HG03439 (cell line): Measurements from ENCODE around the gene PTK7.

Experiments
- ATAC-seq: cut with Tn5 transposase; IDR thresholded peaks from one replicate; pipeline ENCODE4 v1.9.1; 2021; ENCODE audit warnings: mild to moderate bottlenecking, moderate library complexity; ENCODE audit not compliant: unreplicated experiment

The PTK7 gene

DNA sequence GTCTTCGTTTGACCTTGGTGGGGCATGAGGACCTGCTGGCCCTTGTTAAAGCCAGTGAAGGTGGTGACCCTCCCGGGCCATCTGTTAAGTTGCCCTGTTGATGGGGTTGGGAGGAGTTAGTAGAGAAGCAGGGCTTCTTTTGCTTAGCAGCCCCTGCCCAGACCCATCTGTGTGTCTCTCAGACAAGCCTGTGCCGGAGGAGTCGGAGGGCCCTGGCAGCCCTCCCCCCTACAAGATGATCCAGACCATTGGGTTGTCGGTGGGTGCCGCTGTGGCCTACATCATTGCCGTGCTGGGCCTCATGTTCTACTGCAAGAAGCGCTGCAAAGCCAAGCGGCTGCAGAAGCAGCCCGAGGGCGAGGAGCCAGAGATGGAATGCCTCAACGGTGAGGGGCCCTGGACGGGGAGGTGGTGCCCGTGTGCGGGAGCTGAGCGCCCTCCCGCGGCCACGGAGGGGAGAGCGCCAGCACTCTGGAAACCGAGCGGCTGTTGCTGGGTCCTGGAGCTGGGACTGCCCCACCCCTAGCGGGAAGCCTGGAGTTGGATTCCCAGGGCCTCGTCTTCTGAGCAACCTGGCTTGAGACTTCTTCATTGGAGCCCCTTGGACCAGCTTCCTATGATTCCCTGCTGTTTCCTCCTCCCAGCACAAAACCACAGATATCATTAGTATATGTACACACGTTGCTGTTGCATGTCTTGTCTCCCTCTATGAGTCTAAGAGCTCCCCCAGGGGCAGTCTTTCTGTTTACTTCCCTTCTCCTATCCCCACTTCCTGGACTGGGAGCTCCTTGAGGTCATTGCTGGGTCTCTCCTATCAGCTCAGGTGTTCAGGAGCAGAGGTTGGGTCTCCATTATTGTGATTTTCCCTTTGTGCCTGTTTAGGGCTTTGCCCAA, 67.4 kb downstream of the PTK7 start:
- ATAC-seq, result peak; percentile 70

DNA sequence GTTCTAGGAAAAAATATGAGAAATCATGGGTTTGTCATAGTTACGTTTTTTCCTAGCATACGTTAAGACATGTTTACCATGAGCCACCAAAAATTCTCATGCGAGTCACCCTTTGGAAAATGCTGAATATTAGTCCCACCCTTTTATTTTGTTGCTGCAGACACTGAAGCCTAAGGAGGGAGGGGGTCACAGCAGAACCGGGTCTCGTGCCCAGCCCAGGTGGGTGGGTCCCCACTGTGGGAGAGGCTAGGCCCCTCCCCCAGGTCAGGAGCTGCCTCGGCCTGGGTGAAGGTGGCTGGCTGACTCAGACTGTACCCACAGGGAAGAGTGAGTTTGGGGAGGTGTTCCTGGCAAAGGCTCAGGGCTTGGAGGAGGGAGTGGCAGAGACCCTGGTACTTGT, 68.8 kb downstream of the PTK7 start:
- ATAC-seq, result no peak

DNA sequence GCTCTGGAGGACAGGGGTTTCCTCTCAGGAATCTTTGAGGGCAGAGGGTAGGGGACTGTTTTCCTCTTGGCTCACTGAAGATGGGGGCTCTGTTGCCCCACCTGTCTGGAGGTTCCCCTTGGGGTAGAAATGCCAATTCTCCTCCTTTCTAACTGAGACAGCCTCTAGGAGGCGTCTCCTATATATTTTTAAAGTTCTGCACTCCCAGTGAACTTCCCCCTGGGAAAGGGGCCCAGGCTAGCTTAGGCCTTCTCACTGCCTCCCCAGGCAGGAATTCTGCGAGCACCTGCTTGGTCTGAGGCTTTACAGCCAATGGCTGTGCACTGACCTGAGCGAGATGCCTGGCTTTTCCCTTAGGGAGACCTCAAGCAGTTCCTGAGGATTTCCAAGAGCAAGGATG, 70.1 kb downstream of the PTK7 start:
- ATAC-seq, result no peak

DNA sequence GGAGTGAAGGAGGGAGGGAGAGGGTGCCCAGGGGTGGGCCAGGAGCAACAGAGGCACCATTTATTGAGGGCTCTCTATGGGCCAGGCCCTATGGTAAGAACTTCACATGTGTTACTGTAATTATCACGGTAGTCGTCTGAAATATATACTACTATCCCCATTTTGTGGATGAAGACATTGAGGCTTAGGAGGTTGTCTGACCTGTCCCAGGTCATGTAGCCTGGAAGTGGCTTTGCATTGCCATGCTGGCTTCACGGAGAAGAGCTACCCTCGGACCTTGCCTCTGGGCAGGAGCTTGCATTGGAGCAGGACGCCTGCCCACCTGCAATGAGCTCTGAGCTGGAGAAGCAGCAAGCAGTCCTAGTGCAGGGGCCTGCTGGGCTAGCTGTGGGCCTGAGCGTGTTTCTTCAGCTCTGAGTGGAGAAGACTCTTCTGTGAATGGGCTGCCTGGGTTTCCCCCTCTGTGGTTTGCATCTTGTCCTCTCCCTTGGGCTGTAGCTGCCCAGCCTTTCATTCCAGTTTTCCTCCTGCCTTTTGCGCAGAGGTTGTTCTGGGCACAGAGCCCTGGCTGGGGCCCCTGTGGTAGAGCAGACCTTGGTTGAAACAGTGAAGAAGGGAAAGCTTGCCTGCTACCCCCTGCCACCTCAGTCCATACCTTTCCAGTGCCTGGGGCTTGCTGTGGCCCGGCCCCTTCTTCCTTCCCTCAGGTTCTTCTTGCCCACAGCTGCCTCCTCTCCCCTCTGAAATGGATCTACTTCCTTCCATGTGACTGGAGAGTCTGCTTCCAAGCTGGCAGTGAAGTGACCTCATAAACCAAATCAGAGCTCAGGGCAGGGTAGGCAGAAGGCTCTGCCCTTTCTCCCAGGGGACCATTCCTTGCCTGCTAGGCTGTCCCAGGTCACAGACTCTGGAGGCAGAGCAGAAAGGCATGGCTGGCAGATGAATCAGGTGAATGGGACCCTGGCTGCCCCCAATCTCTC, 70.9 kb downstream of the PTK7 start:
- ATAC-seq, result no peak

DNA sequence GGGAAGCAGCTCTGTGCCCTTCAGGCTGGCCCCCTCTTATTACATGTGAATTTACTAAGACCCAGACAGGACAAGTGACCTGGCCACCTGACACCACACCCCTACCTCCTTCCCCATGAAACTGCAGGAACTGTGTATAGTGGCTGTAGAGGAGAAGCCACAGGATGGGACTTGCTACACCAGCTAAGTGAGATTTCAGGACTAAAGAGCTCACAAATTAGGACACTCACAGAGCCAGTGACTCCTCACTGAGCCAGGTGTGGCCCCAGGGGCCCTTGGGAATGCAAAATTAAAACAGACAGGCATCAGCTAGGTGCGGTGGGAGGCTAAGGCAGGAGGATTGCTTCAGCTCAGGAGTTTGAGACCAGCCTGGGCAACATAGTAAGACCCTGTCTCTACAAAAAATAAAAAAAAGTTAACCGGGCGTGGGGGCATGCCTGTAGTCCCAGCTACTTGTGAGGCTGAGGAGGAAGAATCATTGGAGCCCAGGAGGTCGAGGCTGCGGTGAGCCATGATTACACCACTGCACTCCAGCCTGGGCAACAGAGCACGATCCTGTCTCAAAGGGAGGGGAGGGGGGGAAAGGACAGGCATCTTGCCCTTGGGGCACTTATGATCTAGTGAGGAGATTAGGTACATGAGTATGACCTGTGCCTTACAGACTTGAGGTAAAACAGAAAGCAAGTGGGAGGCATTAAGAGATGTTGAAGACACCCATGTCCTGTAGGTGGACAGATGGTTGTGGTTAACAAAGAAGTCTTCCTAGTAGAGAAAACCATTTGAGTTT, 71.8 kb downstream of the PTK7 start:
- no peak for ATAC-seq

DNA sequence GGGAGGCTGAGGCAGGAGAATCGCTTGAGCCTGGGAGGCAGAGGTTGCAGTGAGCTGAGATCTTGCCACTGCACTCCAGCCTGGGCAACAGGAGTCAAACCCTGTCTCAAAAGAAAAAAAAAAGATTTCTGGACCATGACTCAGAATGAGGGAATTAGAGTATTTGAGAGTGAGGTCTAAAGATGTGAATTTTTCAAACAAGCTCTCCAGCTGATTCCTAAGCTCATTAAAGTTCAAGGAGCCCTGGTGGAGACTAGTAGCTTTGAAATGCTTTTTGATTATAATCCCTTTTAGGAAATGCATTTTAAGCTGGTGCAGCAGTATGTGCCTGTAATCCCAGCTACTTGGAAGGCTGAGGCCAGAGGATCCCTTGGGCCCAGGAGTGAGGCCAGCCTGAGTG, 73.2 kb downstream of the PTK7 start:
- no peak for ATAC-seq

DNA sequence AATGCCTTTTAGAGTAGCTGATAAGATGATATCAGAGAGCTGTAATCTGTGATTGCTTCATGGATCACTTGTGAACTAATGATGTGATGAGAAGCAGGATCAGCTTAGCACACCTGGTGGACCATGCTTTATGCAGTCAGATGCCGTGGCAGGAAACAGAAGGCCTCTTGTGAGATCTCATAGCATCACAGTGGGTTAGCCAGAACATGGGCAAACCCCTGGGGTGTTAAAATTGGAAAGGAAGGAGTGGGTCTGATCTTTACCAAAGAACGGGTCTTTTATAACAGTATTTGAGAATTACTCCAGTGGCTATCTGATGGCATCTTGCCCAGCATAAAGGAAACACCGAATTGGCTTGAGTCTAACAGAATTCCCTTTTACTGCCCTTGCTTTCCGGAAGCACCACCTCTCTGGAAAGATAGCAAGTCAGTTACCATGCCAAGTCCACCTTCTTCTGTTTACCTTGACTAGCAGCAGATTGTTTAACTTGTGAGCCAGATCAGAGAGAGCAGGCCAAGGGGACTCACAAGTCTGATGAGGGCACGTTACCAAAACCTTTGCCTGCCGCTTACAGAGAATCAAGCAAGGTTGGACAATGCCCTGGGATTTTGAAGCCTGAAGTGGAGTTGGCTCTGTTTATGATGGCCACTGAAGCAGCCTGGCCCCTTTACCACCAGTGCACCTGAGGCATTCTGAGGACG, 74.1 kb downstream of the PTK7 start:
- no peak for ATAC-seq

DNA sequence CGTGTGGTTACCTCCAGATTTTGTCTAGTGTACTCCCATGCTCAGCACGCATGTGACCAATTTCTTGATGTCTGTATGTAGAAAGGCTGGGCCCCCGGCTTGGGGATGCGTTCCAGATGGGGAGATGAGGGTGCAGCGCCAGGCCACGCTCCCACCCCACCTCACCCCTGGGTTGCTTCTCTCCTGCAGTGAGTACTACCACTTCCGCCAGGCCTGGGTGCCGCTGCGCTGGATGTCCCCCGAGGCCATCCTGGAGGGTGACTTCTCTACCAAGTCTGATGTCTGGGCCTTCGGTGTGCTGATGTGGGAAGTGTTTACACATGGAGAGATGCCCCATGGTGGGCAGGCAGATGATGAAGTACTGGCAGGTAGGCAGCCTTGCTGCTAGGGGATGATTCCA, 83.5 kb downstream of the PTK7 start:
- no peak for ATAC-seq

DNA sequence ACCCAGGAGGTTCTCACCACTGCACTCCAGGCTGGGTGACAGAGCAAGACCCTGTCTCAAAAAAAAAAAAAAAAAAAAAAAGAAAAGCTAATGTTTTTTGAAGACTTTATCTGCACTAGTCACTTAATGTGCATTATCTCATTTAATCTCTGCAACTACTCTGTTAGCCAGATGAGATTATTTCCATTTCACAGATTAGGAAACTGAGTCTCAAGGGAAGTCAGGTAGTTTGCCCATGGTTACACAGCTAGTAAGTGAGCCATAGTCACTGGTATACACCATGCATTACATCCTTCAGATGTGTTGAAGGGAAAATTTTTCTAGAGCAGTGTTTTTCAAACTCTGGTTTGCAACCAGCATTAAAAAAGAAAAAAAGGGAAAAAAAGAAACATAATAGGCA, 87.8 kb downstream of the PTK7 start:
- no peak for ATAC-seq

DNA sequence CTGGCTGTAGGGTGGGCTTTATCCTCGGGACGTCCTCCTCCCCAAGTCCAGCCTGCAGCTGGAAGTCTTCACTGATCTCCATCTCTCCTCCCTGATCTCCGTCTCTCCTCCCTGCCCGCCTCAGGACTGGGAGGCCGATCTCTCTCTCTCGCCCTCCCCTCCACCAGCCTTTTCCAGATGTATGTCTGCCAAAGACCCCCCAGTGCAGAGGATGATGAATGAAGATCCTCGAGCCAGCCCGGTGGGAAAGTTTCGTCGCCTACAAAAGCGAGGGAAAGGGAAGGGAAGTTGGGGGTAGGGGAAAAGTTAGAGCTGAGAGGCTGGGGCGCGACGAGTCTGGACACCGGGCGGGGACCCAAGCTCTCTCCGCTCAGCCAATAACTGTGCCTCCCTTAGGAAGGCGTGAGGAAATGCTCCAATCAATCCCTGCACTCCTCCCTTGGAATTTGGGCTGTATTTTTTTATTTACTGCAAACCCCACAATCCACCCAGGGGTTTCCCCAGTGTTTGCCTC, 94.4 kb downstream of the PTK7 start:
- ATAC-seq, result no peak

DNA sequence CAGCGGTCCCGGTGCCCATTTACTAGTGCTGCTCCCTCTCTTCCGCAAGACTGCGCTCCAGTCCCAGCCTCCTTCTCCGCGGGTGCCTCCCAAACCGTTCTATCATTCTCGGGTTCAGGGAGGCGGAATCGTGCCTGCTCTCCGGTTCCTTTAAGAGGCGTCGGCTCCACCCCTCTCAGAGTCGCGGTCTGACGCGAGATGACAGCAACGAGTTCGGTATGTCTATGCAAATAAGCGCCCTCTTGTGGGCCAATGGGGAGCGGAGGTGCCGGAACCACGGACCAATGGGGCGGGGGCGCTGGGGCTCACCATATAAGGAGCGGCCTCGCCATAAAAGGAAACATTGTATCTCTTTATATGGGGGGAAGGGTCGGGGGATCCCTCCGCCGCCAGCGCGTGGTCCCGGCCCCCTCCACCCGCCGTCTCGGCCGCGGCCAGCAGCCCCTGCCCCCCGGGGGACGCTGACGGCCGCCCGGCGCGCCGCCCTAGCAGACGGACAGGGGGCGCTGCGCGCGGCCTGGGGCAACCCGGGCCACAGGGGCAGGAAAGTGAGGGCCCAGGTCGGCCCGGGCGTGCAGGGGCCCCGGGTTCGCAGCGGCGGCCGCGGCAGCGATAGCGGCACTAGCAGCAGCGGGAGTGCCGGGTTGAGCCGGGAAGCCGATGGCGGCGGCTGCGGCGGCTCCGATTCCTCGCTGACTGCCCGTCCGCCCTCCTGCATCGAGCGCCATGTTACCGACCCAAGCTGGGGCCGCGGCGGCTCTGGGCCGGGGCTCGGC, 95.0 kb downstream of the PTK7 start, which contains the start of gene SRF:
SRF (plus strand) TSS at position 339 of the 776 bp plus-strand sequence; CDS start at position 727, 388 bp downstream.
- peak; percentile 62 for ATAC-seq

DNA sequence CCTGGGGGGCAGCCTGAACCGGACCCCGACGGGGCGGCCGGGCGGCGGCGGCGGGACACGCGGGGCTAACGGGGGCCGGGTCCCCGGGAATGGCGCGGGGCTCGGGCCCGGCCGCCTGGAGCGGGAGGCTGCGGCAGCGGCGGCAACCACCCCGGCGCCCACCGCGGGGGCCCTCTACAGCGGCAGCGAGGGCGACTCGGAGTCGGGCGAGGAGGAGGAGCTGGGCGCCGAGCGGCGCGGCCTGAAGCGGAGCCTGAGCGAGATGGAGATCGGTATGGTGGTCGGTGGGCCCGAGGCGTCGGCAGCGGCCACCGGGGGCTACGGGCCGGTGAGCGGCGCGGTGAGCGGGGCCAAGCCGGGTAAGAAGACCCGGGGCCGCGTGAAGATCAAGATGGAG, 95.6 kb downstream of the PTK7 start:
- ATAC-seq, result no peak

DNA sequence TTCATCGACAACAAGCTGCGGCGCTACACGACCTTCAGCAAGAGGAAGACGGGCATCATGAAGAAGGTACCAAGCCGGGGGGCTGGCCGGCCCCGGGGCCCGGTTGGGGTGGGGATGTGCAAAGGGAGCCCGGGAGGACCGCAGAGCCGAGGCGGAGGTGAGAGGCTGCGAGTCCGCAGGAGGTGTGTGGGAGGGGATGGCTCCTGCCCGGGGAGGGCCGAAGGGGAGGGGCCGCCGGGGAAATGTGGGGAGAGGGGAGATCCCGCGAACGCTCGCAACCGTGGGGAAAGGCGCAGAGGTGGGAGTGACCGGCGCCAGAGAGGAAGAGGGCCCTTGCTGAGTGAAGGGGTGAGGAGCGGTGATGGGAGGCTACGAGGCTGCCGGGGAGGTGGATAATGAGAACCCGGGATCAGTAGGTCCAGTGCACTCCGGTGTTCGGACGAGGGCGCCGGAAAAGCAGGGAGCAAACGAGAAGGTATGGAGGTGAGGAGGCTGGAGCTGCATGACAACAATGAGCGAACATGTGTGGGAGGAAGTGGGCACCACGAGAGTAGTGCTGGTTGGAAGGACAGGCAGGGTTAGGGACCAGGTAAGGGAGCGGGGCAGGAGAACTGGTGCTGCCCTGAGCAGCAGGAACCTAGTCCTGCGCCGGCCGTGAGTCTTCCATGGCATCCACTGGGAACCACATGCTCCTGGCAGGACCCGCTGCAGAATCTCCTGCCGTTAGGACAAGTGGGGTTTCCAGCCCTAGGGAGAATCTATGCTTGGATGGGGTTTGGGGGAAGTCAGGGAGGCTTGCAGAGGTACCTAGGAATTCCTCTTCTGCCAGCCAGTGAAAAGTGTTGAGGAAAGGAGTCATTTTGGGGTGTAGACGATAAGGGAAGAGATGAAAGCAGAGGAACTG, 96.2 kb downstream of the PTK7 start:
- ATAC-seq, result no peak

DNA sequence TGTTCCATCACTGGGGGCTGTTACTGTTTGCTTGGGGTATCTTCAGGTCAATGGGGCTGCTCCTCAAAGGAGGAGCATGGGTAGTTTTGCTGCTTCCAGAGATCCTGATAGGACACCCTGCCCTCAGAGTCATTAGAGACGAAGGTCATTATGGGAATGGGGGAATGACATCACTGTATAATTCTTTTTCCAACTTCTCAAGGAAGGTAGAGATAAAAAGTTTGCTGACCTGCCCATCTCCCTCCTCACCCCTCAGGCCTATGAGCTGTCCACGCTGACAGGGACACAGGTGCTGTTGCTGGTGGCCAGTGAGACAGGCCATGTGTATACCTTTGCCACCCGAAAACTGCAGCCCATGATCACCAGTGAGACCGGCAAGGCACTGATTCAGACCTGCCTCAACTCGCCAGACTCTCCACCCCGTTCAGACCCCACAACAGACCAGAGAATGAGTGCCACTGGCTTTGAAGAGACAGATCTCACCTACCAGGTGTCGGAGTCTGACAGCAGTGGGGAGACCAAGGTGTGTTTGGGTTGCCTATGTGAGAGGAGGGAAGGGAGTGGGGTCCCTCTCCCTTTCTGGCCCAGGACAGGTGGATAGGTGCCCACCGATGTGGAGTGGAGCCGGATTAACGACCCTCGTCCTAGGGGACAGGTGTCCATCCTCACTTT, 97.6 kb downstream of the PTK7 start:
- ATAC-seq, result no peak

DNA sequence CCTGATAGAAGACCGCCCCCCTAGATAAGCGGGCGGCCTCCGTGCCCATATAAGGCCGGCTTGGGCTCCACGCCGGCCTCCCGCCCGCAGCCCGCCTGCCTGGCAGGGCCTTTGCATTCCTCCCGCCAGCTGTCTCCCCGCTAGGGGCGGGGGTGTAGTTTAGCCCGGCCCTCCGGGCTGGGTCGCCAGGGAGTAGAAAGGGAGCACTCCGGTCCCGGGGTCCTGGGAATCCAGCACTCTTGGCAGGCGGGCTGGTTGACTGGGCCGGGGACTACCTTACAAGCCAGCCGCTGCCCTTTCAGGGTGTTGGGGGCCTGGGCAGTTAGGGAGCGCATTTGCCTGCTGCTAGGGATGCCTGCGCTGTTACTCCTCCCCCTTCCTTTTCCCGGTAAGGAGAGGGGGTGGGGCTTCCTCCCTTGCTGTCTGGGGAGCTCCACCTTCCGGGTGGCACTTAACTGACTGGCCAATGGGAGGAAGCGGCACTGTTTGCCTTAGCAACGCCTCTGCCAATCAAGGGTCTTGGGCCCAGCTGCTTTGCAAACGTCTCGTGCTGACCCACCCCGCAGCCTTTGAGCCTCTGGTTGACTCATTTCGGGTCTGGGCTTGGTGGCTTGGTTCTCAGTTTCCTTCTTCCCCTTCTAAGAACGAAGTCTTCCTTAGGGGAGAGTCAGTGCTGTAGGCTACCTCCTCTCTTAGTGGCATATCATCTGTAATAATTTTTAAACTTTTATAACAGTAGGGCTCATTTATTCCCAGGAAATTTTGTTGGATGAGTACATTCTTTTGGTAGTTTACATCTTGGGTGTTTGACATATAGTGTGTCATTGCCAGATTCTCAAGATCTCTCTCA, 98.4 kb downstream of the PTK7 start:
- peak; percentile 65 for ATAC-seq

DNA sequence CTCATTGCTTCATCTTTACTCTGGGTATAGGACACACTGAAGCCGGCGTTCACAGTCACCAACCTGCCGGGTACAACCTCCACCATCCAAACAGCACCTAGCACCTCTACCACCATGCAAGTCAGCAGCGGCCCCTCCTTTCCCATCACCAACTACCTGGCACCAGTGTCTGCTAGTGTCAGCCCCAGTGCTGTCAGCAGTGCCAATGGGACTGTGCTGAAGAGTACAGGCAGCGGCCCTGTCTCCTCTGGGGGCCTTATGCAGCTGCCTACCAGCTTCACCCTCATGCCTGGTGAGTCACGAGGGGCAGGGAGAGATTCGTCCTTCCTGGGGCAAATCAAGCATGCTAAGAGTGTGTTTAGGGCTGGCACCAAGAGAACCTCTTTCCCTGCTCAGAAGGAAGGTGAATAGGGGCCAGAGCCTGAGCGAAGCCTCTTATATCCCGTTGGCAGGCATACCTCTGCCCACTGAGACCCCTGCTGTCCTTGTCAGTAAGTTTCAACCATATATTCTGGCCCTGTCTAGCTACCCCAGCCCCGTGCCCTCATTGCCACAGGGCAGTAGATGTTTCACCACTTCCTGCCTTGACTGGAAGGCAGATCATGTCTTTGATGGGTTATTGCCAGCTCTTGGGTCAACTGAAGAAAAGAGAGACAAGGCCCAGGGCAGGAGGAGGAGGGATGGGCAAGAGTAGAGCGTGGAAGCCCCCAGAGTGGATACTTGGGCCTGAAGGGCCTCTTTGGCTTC, 99.7 kb downstream of the PTK7 start:
- no peak for ATAC-seq
